CD4-positive, alpha-beta T cell treated with Interleukin-17A for 1 hour (primary cell): Measurements from ENCODE around the gene PLXDC1.
A peak's percentile ranks its signal among the peaks of the same experiment; 100 is the strongest.
"Not testable (repeated sequence)": the region's sequence is repeated elsewhere in the genome, so short reads cannot be mapped to it uniquely, and the experiment has no call there.

Experiments used
- DNase-seq: peaks from one replicate; pipeline ENCODE4 v3.0.0-alpha.2; 2020

Gene PLXDC1

GRCh38 chr17:39122991-39123390 lies 28.4 kb downstream of the PLXDC1 start:
- no peak for DNase-seq

DNA sequence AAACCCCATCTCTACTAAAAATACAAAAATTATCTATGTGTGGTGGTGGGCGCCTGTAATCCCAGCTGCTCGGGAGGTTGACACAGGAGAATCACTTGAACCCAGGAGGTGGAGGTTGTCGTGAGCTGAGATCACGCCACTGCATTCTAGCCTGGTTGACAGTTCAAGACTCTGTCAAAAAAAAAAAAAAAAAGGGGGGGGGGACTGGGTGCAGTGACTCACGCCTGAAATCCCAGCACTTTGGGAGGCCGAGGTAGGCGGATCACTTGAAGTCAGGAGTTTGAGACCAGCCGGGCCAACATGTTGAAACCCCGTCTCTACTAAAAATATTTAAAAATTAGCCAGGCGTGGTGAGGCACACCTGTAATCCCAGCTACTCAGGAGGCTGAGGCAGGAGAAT lies 29.5 kb downstream of the PLXDC1 start:
- DNase-seq, result not testable (repeated sequence)

GRCh38 chr17:39118674-39119419 lies 32.6 kb downstream of the PLXDC1 start:
- DNase-seq, result peak; percentile 14

DNA sequence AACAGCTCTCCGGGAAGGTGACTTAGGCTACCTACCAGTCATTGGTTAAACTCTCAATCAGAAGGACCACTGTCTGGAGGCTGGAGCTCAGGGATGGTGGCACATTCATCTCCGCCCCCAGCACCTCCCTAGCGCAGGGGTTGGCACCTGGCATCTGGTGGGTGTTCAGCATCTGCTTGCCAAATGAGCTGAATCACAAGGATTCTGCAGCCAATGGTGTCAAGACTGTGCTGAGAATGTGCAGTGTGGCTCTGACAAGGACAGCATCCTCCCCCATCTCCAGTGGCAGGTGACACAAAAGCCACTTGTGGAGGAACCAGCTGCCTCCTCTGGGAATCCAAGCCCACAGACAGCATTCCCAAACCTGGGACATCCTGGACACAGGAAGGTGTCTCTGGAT lies 35.2 kb downstream of the PLXDC1 start:
- DNase-seq, result no peak

- no peak for DNase-seq
These were observed 36.3 kb downstream of the PLXDC1 start for GRCh38 chr17:39115135-39115534.

- no peak for DNase-seq
These were observed 36.7 kb downstream of the PLXDC1 start for GRCh38 chr17:39114723-39115122.

GRCh38 chr17:39113871-39114270 lies 37.6 kb downstream of the PLXDC1 start:
- no peak for DNase-seq

DNA sequence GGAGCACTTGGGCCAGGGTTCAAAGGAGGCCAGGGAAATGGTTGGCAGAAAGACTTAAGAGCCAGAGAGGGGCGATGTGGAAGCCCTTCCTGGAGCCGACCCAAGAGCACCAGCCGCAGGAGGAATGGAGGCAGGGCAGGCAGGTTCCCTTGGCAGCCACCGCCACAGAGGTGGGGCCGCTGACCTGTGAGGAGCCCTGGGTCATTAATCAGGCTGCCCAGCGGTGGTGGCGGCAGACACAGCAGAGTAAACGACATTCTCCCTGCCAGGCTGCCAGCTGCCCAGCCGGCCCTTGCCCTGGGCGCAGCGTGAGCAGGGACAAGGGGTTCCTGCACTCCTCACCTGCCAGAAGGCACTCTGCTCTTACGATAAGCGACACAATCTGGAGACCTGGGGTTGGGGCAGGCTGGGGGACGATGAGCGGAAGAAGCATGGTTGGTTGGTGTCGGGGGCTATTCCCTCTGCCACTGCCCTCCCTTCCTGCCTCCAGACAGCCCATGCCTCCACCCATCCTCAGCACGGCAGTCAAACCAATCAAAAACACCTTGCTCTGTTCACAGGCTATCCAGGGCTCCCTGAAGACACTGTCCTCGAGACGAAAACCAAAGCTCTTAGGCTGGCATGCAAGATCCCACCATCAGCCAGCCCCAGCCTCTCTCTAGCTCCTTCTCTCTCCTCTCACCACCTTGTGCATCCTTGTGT lies 40.9 kb downstream of the PLXDC1 start:
- no peak for DNase-seq

DNA sequence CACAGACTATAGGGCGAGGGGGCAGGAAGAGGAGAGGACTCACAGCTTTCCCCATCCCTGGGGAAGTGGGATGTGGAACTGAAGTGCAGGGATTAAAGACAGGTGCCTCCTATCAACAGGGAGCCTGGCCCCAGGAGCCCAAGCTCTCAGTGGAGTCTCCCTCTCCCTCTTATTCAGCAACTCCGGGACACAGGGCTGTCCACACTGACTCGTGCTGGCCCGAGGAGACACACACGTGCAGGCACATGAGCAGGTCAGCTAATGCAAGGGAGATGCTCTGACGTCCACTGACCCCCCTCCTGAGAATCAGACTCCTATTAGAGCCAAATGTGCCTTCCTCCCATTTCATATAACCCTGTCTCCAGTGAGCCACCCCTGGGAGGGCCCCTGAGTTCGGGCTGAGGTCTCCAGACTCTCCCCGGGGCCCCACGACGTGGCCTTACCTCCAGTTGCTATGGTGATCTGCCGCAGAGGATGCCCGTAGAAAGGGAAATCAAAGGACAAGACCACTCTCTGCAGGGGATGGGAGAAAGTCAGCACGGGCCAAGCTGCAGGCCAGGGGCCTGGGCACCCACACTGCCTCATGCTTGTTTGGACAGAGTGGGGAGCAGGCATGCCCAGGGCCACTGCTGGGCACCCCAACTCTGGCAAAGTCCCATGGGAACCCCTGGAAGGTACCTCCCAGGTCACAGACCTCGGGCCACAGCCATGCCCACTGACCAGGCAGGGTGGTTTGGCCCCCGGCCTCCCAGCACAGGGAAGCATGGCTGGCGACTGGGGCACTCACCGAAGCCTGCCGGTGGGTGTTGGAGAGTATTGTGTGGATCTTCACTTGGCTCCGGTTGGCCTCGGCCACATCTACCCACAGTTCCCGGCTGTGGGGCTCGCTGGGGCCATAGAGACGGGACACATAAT lies 42.7 kb downstream of the PLXDC1 start:
- no peak for DNase-seq

DNA sequence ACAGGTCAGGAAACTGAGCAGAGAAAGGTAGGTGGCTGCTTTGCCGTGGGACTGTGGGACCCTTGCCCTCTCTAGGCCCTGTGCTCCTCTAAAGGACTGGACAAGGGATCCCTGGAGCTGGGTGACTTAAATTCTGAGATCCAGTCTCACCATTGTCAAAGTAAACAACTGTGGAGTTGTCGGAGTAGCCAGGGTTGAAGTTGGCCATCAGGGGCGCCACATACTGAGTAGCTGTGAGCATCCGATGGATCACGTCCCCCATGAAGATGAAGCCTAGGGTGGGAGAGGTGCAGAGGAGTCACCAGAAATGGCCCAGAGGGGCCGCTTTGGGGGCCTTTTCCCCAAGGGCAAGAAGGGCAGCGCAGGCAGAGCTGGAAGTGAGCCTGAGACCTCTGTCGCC lies 43.5 kb downstream of the PLXDC1 start:
- DNase-seq, result no peak

- no peak for DNase-seq
These were observed 44.3 kb downstream of the PLXDC1 start for GRCh38 chr17:39107155-39107554.

GRCh38 chr17:39105705-39106104 lies 45.7 kb downstream of the PLXDC1 start:
- DNase-seq, result no peak

- DNase-seq, result no peak
These were observed 46.8 kb downstream of the PLXDC1 start for GRCh38 chr17:39104657-39105056.

- DNase-seq, result no peak
These were observed 47.4 kb downstream of the PLXDC1 start for GRCh38 chr17:39104046-39104445.

GRCh38 chr17:39101091-39101490 lies 50.3 kb downstream of the PLXDC1 start:
- DNase-seq, result no peak

GRCh38 chr17:39100530-39100929 lies 50.9 kb downstream of the PLXDC1 start:
- no peak for DNase-seq

DNA sequence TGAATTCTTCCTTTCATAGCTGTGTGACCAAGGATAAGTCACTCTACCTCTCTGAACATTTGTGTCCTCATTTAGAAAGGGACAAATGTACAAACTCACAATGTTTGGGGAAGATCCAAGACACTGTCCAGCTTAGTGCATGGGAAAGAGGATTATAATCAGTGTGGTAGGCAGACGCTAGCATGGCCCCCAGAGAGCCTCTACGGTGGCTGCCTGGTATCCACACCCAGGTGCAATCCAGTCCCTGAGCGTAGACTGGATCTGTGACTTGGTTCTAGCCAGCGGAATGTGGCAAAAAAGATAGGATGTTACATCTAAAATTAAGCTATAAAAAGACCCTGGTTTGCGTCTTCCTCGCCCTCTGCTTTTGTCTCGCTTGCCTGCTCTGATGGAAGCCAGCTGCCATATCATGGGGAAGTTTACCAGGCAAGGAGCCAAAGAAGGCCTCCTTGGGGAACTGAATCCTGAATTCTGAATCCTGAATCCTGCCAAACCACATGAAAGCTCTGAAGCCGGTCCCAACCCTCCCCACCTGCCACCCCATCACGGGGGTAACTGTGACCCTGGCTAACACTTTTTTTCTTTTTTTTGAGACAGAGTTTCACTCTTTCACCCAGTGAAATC lies 51.7 kb downstream of the PLXDC1 start:
- no peak for DNase-seq

DNA sequence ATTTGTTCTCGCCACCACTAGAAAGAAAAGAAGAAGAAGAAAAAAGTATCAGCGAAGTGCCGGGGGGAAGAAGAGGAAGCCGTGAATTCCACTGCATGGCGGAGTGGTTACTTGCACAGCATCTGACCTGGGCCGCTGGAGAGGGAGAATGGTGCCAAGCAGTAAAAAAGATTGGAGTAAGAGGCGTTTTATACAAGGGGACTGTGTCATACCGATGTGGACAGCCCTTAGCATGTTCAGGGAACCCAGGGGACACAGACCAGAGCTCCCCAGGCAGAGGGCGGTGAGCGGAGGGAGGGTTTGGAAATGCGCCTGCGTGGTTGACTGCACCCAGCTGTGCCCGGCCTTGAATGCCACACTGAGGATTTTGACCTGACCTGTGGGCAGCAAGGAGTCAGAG lies 52.8 kb downstream of the PLXDC1 start:
- DNase-seq, result no peak

DNA sequence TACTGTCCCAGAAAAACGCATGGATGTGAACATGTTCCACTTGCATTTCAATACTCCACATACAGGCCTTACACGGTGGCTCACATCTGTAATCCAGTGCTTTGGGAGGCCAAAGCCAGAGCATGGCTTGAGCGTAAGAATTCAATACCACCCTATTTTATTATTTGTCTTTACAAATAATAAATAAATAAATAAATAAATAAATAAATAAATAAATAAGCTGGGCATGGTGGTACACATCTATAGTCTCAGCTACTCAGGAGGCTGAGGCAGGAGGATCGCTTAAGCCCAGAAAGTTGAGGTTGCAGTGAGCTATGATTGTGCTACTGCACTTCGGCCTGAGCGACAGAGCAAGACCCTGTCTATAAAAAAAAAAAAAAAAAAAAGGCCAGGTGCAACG lies 53.9 kb downstream of the PLXDC1 start:
- no peak for DNase-seq

- DNase-seq, result no peak
These were observed 54.3 kb downstream of the PLXDC1 start for GRCh38 chr17:39097150-39097519.

DNA sequence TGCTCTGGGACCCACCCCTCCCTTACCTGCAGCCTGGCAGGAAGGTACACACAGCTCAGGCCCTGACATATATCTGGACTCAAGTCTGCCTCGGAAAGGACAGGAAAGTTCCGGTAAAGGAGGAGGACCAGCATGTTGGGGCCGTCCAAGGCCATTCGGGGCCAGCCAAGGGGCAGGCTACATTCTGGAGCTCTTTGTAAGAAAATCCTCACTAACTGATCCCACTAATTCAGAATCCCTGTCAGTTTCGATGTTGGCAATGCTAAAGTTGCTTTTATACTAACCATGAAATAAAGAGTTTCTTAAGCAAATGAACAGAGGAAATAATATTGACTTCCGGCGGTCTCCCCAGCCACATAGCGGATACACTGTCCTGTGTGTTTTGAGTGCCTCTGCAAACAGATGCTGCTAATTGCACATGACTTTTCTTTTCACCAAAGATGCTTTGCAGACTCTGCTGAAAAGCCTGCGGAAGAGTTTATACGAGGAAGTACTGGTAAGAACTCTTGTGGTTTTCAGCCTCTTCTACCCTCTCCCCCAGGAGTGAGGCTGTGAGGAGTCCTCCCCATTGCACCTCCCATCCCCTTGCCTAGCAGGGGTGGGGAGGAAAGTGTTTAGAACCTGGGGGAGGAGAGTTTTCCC lies 54.8 kb downstream of the PLXDC1 start:
- peak; percentile 71 for DNase-seq

DNA sequence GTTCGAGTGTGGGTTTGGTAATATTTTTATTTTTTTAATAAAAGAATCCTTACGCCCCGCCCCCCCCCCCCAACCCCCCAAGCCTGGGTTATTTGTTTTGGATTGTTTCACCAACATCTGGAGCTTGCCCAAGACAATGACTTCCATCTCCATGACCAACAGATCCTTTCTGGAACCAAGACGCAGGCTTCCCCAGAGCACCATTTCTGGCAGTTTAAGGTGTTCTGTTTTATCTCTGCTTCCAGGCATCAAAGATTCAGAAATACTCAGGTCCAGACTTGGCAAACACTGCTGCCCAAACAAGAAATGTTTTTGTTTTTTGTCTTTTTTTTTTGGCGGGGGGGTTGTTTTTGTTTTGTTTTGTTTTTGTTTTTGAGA lies 56.1 kb downstream of the PLXDC1 start:
- no peak for DNase-seq
